Body of pancreas (tissue), 4 donors: ENCODE data around the gene PHF1. TPM values are rescaled to one million over a fixed set of nuclear protein-coding genes. Genes with fewer than 3 reads are reported as not detected.

ENCODE experiments used
- ATAC-seq: fragments of 150-250 bp; one replicate; pipeline ENCODE4 v1.9.1; 2016
- DNase-seq, 4 donors: peaks; one replicate each; pipeline ENCODE4 v3.0.0-alpha.2; 2019
- H3K27ac ChIP-seq, 4 donors: fragments of 200-600 bp; sonication (generic); 1 replicate in 3 of 4; 2 replicates in 1 of 4; pipeline versions ENCODE4 v1.5.1 to v1.6.1; 2016 to 2019; ENCODE audit warnings: mild to moderate bottlenecking in 1 of 4, mixed read lengths in 1 of 4, moderate library complexity in 1 of 4
- H3K27me3 ChIP-seq, 2 donors: fragments of 200-600 bp; sonication (generic); one replicate each; pipeline ENCODE4 v1.6.0; 2016; ENCODE audit warnings: mild to moderate bottlenecking in 1 of 2
- H3K36me3 ChIP-seq, 2 donors: fragments of 200-600 bp; sonication (generic); replicated peaks in 1 of 2; 2 replicates each; pipeline ENCODE4 v1.5.1; 2016; ENCODE audit warnings: low read depth in 2 of 2; ENCODE audit not compliant: insufficient read depth in 1 of 2
- H3K4me1 ChIP-seq: fragments of 200-600 bp; sonication (generic); one replicate; pipeline ENCODE4 v1.6.0; 2016
- H3K4me3 ChIP-seq, 2 donors: fragments of 200-600 bp; sonication (generic); 1 replicate in 1 of 2; 2 replicates in 1 of 2; pipeline ENCODE4 v1.5.1; 2016 to 2019
- H3K9me3 ChIP-seq, 3 donors: fragments of 200-600 bp; sonication (generic); 1 replicate in 2 of 3; 2 replicates in 1 of 3; pipeline ENCODE4 v1.5.1; 2016
- POLR2A ChIP-seq, 3 donors: fragments of 450-650 bp; IDR thresholded peaks; one replicate each; pipeline ENCODE4 v1.6.1; 2016; ENCODE audit warnings: antibody characterized with exemption in 3 of 3, mild to moderate bottlenecking in 2 of 3
- WGBS, 2 donors: methylation state at CpG; one replicate each; pipeline ENCODE4 v1.1.5; 2017; 5-methylcytosine and 5-hydroxymethylcytosine counted together
- intact Hi-C: fragments of 100-400 bp; cut with DNase I; formaldehyde crosslinking; loops from one replicate; pipeline ENCODE4 v1.15.1; 2023
- total RNA-seq, 2 donors: library from RNA; depleted of rRNA; stranded (reverse); fragments of >200 nt; gene quantifications; one replicate each; pipeline ENCODE4 v1.1.0, GENCODE V29; 2016
- TF ChIP-seq, protein P1 (sequence below), 7 experiments: fragments of 450-650 bp in 4 of 7; fragments of 200-600 bp in 3 of 7; sonication (generic) in 3 of 7; IDR thresholded peaks; one replicate each; pipeline ENCODE4 v1.5.1; 2016 to 2019; ENCODE audit warnings: antibody characterized with exemption in 7 of 7

The PHF1 gene
- total RNA-seq, 2 donors from 2014 or later = 58.3 to 73.9 TPM

DNA sequence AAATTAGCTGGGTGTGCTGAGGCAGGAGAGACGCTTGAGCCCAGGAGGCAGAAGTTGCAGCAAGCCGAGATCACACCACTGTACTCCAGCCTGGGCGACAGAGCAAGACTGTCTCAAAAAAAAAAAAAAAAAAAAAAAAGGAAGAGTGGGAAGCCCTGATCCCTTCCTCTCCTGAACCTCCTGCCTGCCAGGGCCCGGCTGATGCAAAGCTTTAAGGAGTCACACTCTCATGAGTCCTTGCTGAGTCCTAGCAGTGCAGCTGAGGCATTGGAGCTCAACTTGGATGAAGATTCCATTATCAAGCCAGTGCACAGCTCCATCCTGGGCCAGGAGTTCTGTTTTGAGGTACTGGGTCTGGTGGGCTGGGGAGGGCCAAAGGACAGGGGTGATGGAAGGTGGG is 24.1 kb downstream of the PHF1 start:
- intact Hi-C loops = no loop called here
- no peaks in the 10 kb centered on the region for H3K4me1 ChIP-seq
- 81 to 96% methylated on average over 4 of the region's 4 CpGs for WGBS, 2 donors
- TF ChIP-seq POLR2A (IDR thresholded peaks at IDR 0.05) = no peak
- TF ChIP-seq, protein P1, sequence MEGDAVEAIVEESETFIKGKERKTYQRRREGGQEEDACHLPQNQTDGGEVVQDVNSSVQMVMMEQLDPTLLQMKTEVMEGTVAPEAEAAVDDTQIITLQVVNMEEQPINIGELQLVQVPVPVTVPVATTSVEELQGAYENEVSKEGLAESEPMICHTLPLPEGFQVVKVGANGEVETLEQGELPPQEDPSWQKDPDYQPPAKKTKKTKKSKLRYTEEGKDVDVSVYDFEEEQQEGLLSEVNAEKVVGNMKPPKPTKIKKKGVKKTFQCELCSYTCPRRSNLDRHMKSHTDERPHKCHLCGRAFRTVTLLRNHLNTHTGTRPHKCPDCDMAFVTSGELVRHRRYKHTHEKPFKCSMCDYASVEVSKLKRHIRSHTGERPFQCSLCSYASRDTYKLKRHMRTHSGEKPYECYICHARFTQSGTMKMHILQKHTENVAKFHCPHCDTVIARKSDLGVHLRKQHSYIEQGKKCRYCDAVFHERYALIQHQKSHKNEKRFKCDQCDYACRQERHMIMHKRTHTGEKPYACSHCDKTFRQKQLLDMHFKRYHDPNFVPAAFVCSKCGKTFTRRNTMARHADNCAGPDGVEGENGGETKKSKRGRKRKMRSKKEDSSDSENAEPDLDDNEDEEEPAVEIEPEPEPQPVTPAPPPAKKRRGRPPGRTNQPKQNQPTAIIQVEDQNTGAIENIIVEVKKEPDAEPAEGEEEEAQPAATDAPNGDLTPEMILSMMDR (IDR thresholded peaks at IDR 0.05) = no peak
- no peaks in the 10 kb centered on the region for H3K9me3 ChIP-seq
- H3K27ac ChIP-seq = no peak overlapping the region
- no peaks in the 10 kb centered on the region for H3K27me3 ChIP-seq
- no peaks in the 10 kb centered on the region for H3K36me3 ChIP-seq
- DNase-seq (no peak), ATAC-seq (no peak)
- no peak overlapping the region for H3K4me3 ChIP-seq

DNA sequence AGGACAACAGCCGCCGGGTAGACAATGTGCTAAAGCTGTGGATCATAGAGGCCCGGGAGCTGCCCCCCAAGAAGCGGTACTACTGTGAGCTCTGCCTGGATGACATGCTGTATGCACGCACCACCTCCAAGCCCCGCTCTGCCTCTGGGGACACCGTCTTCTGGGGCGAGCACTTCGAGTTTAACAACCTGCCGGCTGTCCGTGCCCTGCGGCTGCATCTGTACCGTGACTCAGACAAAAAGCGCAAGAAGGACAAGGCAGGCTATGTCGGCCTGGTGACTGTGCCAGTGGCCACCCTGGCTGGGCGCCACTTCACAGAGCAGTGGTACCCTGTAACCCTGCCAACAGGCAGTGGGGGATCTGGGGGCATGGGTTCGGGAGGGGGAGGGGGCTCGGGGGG is 26.9 kb downstream of the PHF1 start:
- no peaks in the 10 kb centered on the region for H3K36me3 ChIP-seq
- no peaks in the 10 kb centered on the region for H3K4me1 ChIP-seq
- DNase-seq = no peak
- TF ChIP-seq, protein P1 (IDR thresholded peaks at IDR 0.05) = no peak
- TF ChIP-seq POLR2A (IDR thresholded peaks at IDR 0.05) = no peak
- no peaks in the 10 kb centered on the region for H3K9me3 ChIP-seq
- intact Hi-C loops = no loop called here
- ATAC-seq = no peak
- H3K27ac ChIP-seq = no peak overlapping the region
- WGBS, 2 donors = 90 to 93% methylated on average over 16 to 18 of the region's 18 CpGs
- H3K4me3 ChIP-seq = no peak overlapping the region
- no peaks in the 10 kb centered on the region for H3K27me3 ChIP-seq

DNA sequence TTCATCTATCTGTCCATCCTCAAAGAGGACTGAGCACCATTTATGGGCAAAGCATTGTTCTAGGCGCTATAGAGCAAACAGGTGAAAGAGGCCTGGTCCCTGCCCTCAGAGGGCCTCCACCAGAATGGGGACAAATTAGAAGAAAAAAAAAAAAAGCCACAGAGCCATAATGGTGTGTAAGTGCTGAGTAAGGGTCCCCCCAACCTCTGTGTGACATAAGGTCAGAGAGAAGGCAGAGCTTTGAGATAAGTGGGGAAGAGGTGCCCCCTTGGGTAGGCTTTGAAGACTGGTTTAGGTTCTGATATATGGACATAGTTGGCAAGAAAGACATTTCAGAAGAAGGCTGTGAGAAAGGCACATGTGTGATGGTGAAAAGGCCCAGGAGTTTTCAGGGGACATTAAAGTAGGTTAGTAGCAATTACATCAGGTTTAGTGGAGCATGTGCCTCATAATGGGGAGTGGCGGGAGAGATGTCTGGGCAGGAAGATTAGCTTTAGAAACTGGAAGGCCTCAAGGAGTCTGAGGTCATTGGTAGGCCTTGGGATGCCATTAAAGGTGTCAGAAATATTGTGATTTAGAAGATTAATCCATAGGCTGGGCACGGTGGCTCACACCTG is 28.3 kb downstream of the PHF1 start:
- WGBS, 2 donors = 84 to 85% methylated on average over 3 of the region's 3 CpGs
- Histone ChIP-seq H3K36me3 (no peaks in the 10 kb centered on the region), H3K4me1 (no peaks in the 10 kb centered on the region), H3K4me3 (no peak overlapping the region), H3K27ac (no peak overlapping the region), H3K9me3 (no peaks in the 10 kb centered on the region), H3K27me3 (no peaks in the 10 kb centered on the region)
- DNase-seq (no peak), ATAC-seq (no peak)
- intact Hi-C loops = no loop called here
- TF ChIP-seq POLR2A (IDR thresholded peaks at IDR 0.05) = no peak
- TF ChIP-seq, protein P1 (IDR thresholded peaks at IDR 0.05) = no peak

DNA sequence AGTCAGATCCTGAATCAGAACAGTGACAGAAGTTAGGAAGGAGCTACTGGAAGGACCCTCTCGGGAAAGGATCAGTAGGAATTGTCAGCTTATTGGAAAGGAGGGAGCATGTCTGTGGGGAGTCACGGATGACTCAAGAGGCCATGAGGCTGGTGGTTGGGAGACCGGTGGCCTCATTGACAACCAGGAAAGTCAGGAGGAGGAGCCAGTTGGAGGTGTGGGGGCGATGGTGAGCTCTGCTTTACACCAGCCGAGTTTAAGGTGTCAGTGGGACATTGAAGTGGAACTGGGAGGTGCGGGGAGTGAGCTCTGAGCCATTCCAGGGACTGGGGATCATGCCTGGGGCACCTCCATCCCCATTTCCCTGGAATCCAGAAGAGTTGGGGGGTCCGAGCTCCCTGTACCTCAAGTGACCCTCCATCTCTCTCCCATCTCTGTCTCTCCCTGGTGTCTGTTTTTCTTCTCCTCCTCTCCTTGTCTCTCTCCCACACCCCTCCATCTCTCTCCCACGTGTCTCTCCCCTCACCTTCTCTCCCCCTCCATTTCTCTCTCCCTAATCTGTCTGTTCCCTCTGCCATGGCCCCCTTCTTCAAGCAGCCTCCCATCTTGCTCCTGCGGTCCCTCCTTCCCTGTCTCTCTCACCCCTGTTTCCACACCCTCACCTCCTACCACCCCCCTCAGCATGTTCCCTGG is 29.3 kb downstream of the PHF1 start:
- TF ChIP-seq POLR2A (IDR thresholded peaks at IDR 0.05) = no peak
- TF ChIP-seq, protein P1 (IDR thresholded peaks at IDR 0.05) = no peak
- no peaks in the 10 kb centered on the region for H3K36me3 ChIP-seq
- no peak for ATAC-seq

More for the DNA sequence above, 29.3 kb downstream of the PHF1 start:
- Histone ChIP-seq H3K27me3 (no peaks in the 10 kb centered on the region), H3K4me1 (no peaks in the 10 kb centered on the region), H3K9me3 (no peaks in the 10 kb centered on the region), H3K4me3 (no peak overlapping the region), H3K27ac (no peak overlapping the region)
- intact Hi-C loops = no loop called here
- no peak for DNase-seq
- 69 to 70% methylated on average over 9 of the region's 9 CpGs for WGBS, 2 donors
